PC-9 (cell line): ENCODE measurements around the gene MACROD1. TPM values are rescaled to one million over a fixed set of nuclear protein-coding genes. Genes with fewer than 3 reads are reported as not detected.
A peak's percentile ranks its signal among the peaks of the same experiment; 100 is the strongest.

Source experiments
- BruUV-seq: library from RNA; stranded (reverse); fragments of 400-500 nt; replicated peaks from 2 replicates; lab custom pipeline; 2021; lab: Mats Ljungman, UMichigan
- CTCF ChIA-PET: fragments of 300-600 bp; sonication (Branson Sonifier 250); formaldehyde crosslinking; loops from one replicate; lab custom pipeline; 2022; ENCODE audit warnings: antibody characterized with exemption; lab: Charles Lee
- POLR2A ChIA-PET: fragments of 300-600 bp; sonication (Branson Sonifier 250); formaldehyde crosslinking; loops from one replicate; lab custom pipeline; 2022; ENCODE audit warnings: antibody characterized with exemption; ENCODE audit not compliant: unreplicated experiment; lab: Charles Lee
- DNase-seq, 2 experiments: peaks; one replicate each; pipeline versions ENCODE4 v3.0.0 to v3.0.0-alpha.2; 2015 to 2022; ENCODE audit warnings: mixed read lengths in 1 of 2
- H2AFZ ChIP-seq: fragments of 200-600 bp; sonication (generic); 2 replicates; pipeline ENCODE4 v1.8.1; 2017; ENCODE audit warnings: antibody characterized with exemption
- H3F3A ChIP-seq: fragments of 200-600 bp; sonication (generic); 2 replicates; pipeline ENCODE4 v1.8.1; 2017; ENCODE audit warnings: antibody characterized with exemption, mild to moderate bottlenecking, low read depth; ENCODE audit not compliant: insufficient read depth
- H3K27ac ChIP-seq: fragments of 200-600 bp; sonication (generic); 2 replicates; pipeline ENCODE4 v1.6.1; 2016; ENCODE audit warnings: mixed run types
- H3K27me3 ChIP-seq: fragments of 200-600 bp; sonication (generic); 2 replicates; pipeline ENCODE4 v1.6.1; 2016; ENCODE audit warnings: low read depth, mixed run types; ENCODE audit not compliant: insufficient read depth
- H3K36me3 ChIP-seq: fragments of 200-600 bp; sonication (generic); 2 replicates; pipeline ENCODE4 v1.6.1; 2016; ENCODE audit warnings: low read depth, mixed run types
- H3K4me1 ChIP-seq: fragments of 200-600 bp; sonication (generic); replicated peaks from 2 replicates; pipeline ENCODE4 v1.6.1; 2016; ENCODE audit warnings: mixed run types; ENCODE audit not compliant: insufficient read depth
- H3K4me2 ChIP-seq: fragments of 200-600 bp; sonication (generic); 2 replicates; pipeline ENCODE4 v1.6.1; 2017; ENCODE audit warnings: mixed run types
- H3K4me3 ChIP-seq: fragments of 200-600 bp; sonication (generic); 2 replicates; pipeline ENCODE4 v1.6.1; 2016; ENCODE audit warnings: mixed run types
- H3K79me2 ChIP-seq: fragments of 200-600 bp; sonication (generic); 2 replicates; pipeline ENCODE4 v1.6.1; 2017; ENCODE audit warnings: low read depth, mixed run types
- H3K9me2 ChIP-seq: fragments of 200-600 bp; sonication (generic); 2 replicates; pipeline ENCODE4 v1.8.1; 2017; ENCODE audit warnings: mild to moderate bottlenecking; ENCODE audit not compliant: insufficient read depth
- H3K9me3 ChIP-seq: fragments of 200-600 bp; sonication (generic); 2 replicates; pipeline ENCODE4 v1.8.1; 2016; ENCODE audit warnings: low read depth; ENCODE audit not compliant: insufficient read depth
- H4K20me1 ChIP-seq: fragments of 200-600 bp; sonication (generic); 2 replicates; pipeline ENCODE4 v1.8.1; 2017; ENCODE audit not compliant: insufficient read depth
- EZH2 ChIP-seq: fragments of 200-600 bp; sonication (generic); IDR thresholded peaks from 2 replicates; pipeline ENCODE4 v1.8.0; 2017; ENCODE audit warnings: antibody characterized with exemption, low read depth
- intact Hi-C: fragments of 100-400 bp; cut with micrococcal nuclease; formaldehyde crosslinking; loops from one replicate; pipeline ENCODE4 v1.10.0; 2022; ENCODE audit not compliant: unreplicated experiment
- total RNA-seq: library from RNA; stranded (reverse); gene quantifications from 2 replicates; pipeline ENCODE4 v1.2.3, GENCODE V29; 2021
- TF ChIP-seq, protein P1 (sequence below): fragments of 200-600 bp; sonication (generic); conservative IDR thresholded peaks from 2 replicates; pipeline ENCODE4 v1.6.1; 2017; ENCODE audit warnings: mixed run types, antibody characterized with exemption, mild to moderate bottlenecking, moderate library complexity

The MACROD1 gene
- total RNA-seq, 1 experiment from 2014 or later: 41.0 TPM

DNA sequence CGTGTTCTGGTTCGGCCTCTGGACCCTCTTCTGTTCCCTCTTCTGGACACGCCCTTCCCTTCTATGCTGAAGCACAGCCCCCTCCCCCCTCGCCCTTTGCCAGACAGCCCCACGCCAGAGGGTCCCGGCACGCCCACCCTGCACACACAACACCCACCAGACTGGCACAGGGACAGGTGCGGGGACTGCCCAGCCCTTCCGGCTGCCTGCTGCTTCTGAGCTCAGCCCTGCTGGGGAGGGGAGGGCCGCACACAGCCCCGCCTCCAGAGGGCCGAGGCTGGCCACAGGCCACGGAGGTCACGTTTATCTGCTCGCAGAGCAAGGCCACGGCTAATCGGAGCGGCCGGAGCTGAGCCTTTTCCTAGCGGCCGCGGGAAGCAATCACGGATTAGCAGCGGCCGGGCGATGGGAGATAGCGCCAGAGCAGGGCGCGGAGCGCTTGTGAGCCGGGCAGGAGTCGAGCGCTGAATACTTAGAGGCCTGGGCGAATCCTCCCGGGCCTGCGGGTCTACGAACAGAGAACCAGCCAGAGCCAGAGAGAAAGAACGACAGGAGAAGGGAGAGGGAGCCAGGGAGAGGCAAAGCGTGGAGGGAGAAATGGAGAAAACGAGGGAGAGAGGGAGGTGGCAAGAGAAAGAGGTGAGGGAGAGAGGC is 158.2 kb downstream of the MACROD1 start:
- intact Hi-C loops: no loop called here
- peak in 1 of 2 experiments; percentile 74 for DNase-seq
- H3K27me3 ChIP-seq: no peaks in the 10 kb centered on the region
- POLR2A ChIA-PET: interaction anchor here (0.6 to 0.7 kb wide), 4 partner anchors 33 to 418 kb away, joined by 3 to 9 read pairs (median 4); partner anchors contain the start of genes COX8A and MARK2
- H2AFZ ChIP-seq: no peak overlapping the region
- H3K9me3 ChIP-seq: no peaks in the 10 kb centered on the region
- TF ChIP-seq, protein P1, sequence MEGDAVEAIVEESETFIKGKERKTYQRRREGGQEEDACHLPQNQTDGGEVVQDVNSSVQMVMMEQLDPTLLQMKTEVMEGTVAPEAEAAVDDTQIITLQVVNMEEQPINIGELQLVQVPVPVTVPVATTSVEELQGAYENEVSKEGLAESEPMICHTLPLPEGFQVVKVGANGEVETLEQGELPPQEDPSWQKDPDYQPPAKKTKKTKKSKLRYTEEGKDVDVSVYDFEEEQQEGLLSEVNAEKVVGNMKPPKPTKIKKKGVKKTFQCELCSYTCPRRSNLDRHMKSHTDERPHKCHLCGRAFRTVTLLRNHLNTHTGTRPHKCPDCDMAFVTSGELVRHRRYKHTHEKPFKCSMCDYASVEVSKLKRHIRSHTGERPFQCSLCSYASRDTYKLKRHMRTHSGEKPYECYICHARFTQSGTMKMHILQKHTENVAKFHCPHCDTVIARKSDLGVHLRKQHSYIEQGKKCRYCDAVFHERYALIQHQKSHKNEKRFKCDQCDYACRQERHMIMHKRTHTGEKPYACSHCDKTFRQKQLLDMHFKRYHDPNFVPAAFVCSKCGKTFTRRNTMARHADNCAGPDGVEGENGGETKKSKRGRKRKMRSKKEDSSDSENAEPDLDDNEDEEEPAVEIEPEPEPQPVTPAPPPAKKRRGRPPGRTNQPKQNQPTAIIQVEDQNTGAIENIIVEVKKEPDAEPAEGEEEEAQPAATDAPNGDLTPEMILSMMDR: no peak; the same call in 1 of the 2 replicates
- TF ChIP-seq EZH2: no peak
- H3K27ac ChIP-seq: no peak overlapping the region
- H3K4me2 ChIP-seq: no peak overlapping the region
- CTCF ChIA-PET: no interaction called here
- peaks cover 54% of the 10 kb centered on the region for H4K20me1 ChIP-seq
- no peaks in the 10 kb centered on the region for H3K9me2 ChIP-seq
- H3K4me1 ChIP-seq: no peaks in the 10 kb centered on the region
- H3K79me2 ChIP-seq: no peaks in the 10 kb centered on the region
- peaks cover 15% of the 10 kb centered on the region; the same call in 1 of the 2 replicates for H3F3A ChIP-seq
- BruUV-seq: no TSS peak
- H3K36me3 ChIP-seq: no peaks in the 10 kb centered on the region
- H3K4me3 ChIP-seq: no peak overlapping the region

GRCh38 chr11:64007160-64007628 is 158.7 kb downstream of the MACROD1 start:
- peaks cover 14% of the 10 kb centered on the region; the same call in 1 of the 2 replicates for H3F3A ChIP-seq
- no peak overlapping the region for H3K27ac ChIP-seq
- H4K20me1 ChIP-seq: peaks cover 59% of the 10 kb centered on the region
- no peak overlapping the region for H2AFZ ChIP-seq
- no peak overlapping the region for H3K4me3 ChIP-seq
- ChIA-PET CTCF (no interaction called here), POLR2A (interaction anchor here (0.6 to 0.7 kb wide), 3 partner anchors 33 to 418 kb away, joined by 3 to 9 read pairs (median 5); partner anchors contain the start of gene COX8A)
- no peak overlapping the region for H3K4me2 ChIP-seq
- no peaks in the 10 kb centered on the region for H3K9me3 ChIP-seq
- no peaks in the 10 kb centered on the region for H3K4me1 ChIP-seq
- peak in 1 of 2 experiments; percentile 52 for DNase-seq
- no peaks in the 10 kb centered on the region for H3K36me3 ChIP-seq
- intact Hi-C loops: no loop called here
- no peaks in the 10 kb centered on the region for H3K9me2 ChIP-seq
- TF ChIP-seq, protein P1: no peak; the same call in 1 of the 2 replicates
- TF ChIP-seq EZH2: no peak
- no peaks in the 10 kb centered on the region for H3K79me2 ChIP-seq
- no TSS peak for BruUV-seq
- H3K27me3 ChIP-seq: no peaks in the 10 kb centered on the region

DNA sequence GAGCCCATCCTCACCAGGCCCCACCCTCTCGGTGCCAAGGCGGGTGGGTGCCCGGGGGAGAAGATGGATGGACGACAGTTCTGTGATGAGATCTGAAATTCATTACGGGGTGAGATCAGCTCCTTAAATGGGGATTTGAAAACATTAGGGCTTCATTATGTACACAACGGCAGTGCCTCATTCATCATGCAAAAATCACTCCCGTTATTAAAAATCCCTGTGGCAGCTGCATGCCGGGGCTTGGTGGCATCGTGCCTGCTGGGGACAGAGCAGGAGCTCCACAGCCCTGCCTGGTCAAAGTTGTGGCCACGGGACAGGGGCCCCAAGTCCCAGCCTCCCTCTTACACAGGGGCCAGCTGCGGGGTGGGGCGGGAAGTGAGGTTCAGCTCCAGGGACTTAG is 159.5 kb downstream of the MACROD1 start:
- POLR2A ChIA-PET: interaction anchor here (0.7 kb wide), 1 partner anchor 9 kb away, joined by 4 read pairs; no protein-coding TSS in a partner anchor
- Histone ChIP-seq H3K36me3 (no peaks in the 10 kb centered on the region), H3F3A (peaks cover 21% of the 10 kb centered on the region; the same call in 1 of the 2 replicates), H3K4me3 (no peak overlapping the region), H3K27me3 (no peaks in the 10 kb centered on the region), H3K9me2 (no peaks in the 10 kb centered on the region), H3K4me1 (no peaks in the 10 kb centered on the region), H3K4me2 (no peak overlapping the region), H3K9me3 (no peaks in the 10 kb centered on the region), H2AFZ (no peak overlapping the region), H4K20me1 (peaks cover 64% of the 10 kb centered on the region), H3K79me2 (no peaks in the 10 kb centered on the region), H3K27ac (no peak overlapping the region)
- intact Hi-C loops: no loop called here
- no peak for DNase-seq
- CTCF ChIA-PET: interaction anchor here (0.7 kb wide), 1 partner anchor 1020 kb away, joined by 3 read pairs; no protein-coding TSS in a partner anchor
- BruUV-seq: no TSS peak
- TF ChIP-seq, protein P1: no peak
- TF ChIP-seq EZH2: no peak
